Uterus (tissue), 2 donors: ENCODE data around the gene RAB3IL1.

Experiments used
- CTCF ChIP-seq, 4 experiments: fragments of 200-600 bp in 2 of 4; fragments of 450-650 bp in 2 of 4; sonication (generic) in 2 of 4; IDR thresholded peaks; one replicate each; pipeline ENCODE4 v1.5.1; 2016 to 2019; ENCODE audit warnings: antibody characterized with exemption in 4 of 4, mild to moderate bottlenecking in 2 of 4, moderate library complexity in 1 of 4
- POLR2A ChIP-seq, 2 donors: fragments of 450-650 bp; IDR thresholded peaks; one replicate each; pipeline ENCODE4 v1.6.1; 2016; ENCODE audit warnings: antibody characterized with exemption in 2 of 2, mild to moderate bottlenecking in 1 of 2, moderate library complexity in 1 of 2

GRCh38 chr11:61960532-61960931, 43.2 kb upstream of the RAB3IL1 start:
- no peak for TF ChIP-seq CTCF (IDR thresholded peaks at IDR 0.05)
- TF ChIP-seq POLR2A (IDR thresholded peaks at IDR 0.05): no peak
